SK-N-SH treated with all-trans-retinoic acid at 6 μM for 48 hours (cell line): ENCODE results near the gene SH3PXD2A.

Source experiments
- ATAC-seq: fragments of 200-7000 bp; cut with Tn5 transposase; 3 replicates; pipeline ENCODE4 v1.9.1; 2020; ENCODE audit warnings: mild to moderate bottlenecking, moderate library complexity
- ARNTL ChIP-seq: fragments of 450-650 bp; formaldehyde crosslinking; IDR thresholded peaks from 2 replicates; pipeline ENCODE4 v1.5.0; 2020; ENCODE audit warnings: low read depth, mild to moderate bottlenecking, moderate library complexity, borderline replicate concordance
- BACH2 ChIP-seq: fragments of 250-450 bp; sonication (Bioruptor Pico); IDR thresholded peaks from 2 replicates; pipeline ENCODE4 v1.9.0; 2021; ENCODE audit warnings: mild to moderate bottlenecking, borderline replicate concordance
- CSDC2 ChIP-seq: fragments of 250-450 bp; sonication (Bioruptor Pico); IDR thresholded peaks from 2 replicates; pipeline ENCODE4 v1.5.0; 2020; ENCODE audit warnings: mild to moderate bottlenecking, moderate library complexity
- ESRRG ChIP-seq: fragments of 250-450 bp; sonication (Bioruptor Pico); IDR thresholded peaks from 2 replicates; pipeline ENCODE4 v1.6.1; 2021; ENCODE audit warnings: mild to moderate bottlenecking
- GLIS3 ChIP-seq: fragments of 250-450 bp; sonication (Bioruptor Pico); IDR thresholded peaks from 2 replicates; pipeline ENCODE4 v1.5.0; 2020; ENCODE audit warnings: mild to moderate bottlenecking, moderate library complexity
- ISL1 ChIP-seq: fragments of 250-450 bp; sonication (Bioruptor Pico); IDR thresholded peaks from 2 replicates; pipeline ENCODE4 v2.1.2; 2022; ENCODE audit warnings: mild to moderate bottlenecking, moderate library complexity
- OSR1 ChIP-seq: fragments of 250-450 bp; sonication (Bioruptor Pico); IDR thresholded peaks from 2 replicates; pipeline ENCODE4 v1.8.0; 2022; ENCODE audit warnings: moderate library complexity, mild to moderate bottlenecking, inconsistent platforms
- PPARA ChIP-seq: fragments of 250-450 bp; sonication (Bioruptor Pico); IDR thresholded peaks from 2 replicates; pipeline ENCODE4 v1.5.0; 2020; ENCODE audit warnings: mild to moderate bottlenecking, borderline replicate concordance
- RARB ChIP-seq: fragments of 250-450 bp; sonication (Bioruptor Pico); IDR thresholded peaks from 2 replicates; pipeline ENCODE4 v1.8.0; 2021; ENCODE audit warnings: mild to moderate bottlenecking, moderate library complexity
- SNAI2 ChIP-seq: fragments of 250-450 bp; sonication (Bioruptor Pico); IDR thresholded peaks from 2 replicates; pipeline ENCODE4 v1.5.0; 2020; ENCODE audit warnings: mild to moderate bottlenecking, moderate library complexity
- TOX ChIP-seq: fragments of 250-450 bp; sonication (Bioruptor Pico); IDR thresholded peaks from 2 replicates; pipeline ENCODE4 v1.8.0; 2021; ENCODE audit warnings: mild to moderate bottlenecking, moderate library complexity, borderline replicate concordance
- ZC3H10 ChIP-seq: fragments of 250-450 bp; sonication (Bioruptor Pico); IDR thresholded peaks from 2 replicates; pipeline ENCODE4 v1.5.1; 2021; ENCODE audit warnings: mild to moderate bottlenecking, moderate library complexity
- ZFP3 ChIP-seq: fragments of 250-450 bp; sonication (Bioruptor Pico); IDR thresholded peaks from 2 replicates; pipeline ENCODE4 v1.5.0; 2020; ENCODE audit warnings: mild to moderate bottlenecking, moderate library complexity
- ZFP30 ChIP-seq: fragments of 450-650 bp; formaldehyde crosslinking; IDR thresholded peaks from 2 replicates; pipeline ENCODE4 v1.5.0; 2022; ENCODE audit warnings: mild to moderate bottlenecking, moderate library complexity
- ZNF565 ChIP-seq: fragments of 450-650 bp; formaldehyde crosslinking; conservative IDR thresholded peaks from 2 replicates; pipeline ENCODE4 v1.5.0; 2020; ENCODE audit warnings: low read depth, mild to moderate bottlenecking, moderate library complexity
- ZNF70 ChIP-seq: fragments of 450-650 bp; formaldehyde crosslinking; IDR thresholded peaks from 2 replicates; pipeline ENCODE4 v1.5.0; 2020; ENCODE audit warnings: mild to moderate bottlenecking, moderate library complexity
- ZNF8 ChIP-seq: fragments of 450-650 bp; formaldehyde crosslinking; IDR thresholded peaks from 2 replicates; pipeline ENCODE4 v1.5.0; 2020; ENCODE audit warnings: mild to moderate bottlenecking, moderate library complexity
- TF ChIP-seq, protein P1 (sequence below): fragments of 250-450 bp; sonication (Bioruptor Pico); IDR thresholded peaks from 2 replicates; pipeline ENCODE4 v1.5.1; 2020; ENCODE audit warnings: low read depth, mild to moderate bottlenecking, moderate library complexity
- TF ChIP-seq, protein P2 (sequence below): fragments of 250-450 bp; sonication (Bioruptor Pico); IDR thresholded peaks from 2 replicates; pipeline ENCODE4 v1.5.0; 2020; ENCODE audit warnings: mild to moderate bottlenecking, moderate library complexity
- TF ChIP-seq, protein P3 (sequence below): fragments of 250-450 bp; sonication (Bioruptor Pico); IDR thresholded peaks from 2 replicates; pipeline ENCODE4 v1.8.0; 2020; ENCODE audit warnings: mild to moderate bottlenecking, moderate library complexity, borderline replicate concordance
- TF ChIP-seq, protein P4 (sequence below): fragments of 250-450 bp; sonication (Bioruptor Pico); IDR thresholded peaks from 2 replicates; pipeline ENCODE4 v1.5.1; 2021; ENCODE audit warnings: mild to moderate bottlenecking, moderate library complexity

Gene SH3PXD2A

DNA sequence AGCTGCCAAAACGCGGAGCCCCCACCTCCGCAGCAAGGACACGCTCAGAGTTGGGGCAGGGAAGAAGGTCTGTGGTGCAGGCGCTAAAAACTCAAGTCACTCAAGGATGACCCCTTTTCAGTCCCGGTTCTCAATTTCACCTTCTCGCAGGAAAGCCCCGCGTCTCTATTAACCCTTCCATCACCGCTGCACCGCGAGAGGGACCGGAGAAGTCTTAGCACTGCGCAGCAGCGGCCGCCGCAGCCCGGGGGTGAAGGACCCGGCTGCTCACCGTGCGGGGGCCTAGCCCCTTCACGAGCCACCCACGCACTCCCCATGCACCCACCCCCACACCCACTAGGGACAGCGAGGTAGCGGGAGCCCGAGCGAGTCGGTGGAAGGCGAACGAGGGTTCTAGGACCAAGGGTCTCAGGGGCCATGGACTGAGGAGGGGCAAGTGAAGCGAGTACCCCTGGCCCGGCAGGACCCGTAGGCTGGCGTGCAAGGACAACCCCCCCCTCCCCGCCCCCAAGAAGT is 162.9 kb downstream of the SH3PXD2A start:
- ATAC-seq, result no peak
- no peak for TF ChIP-seq ZNF565 (CRISPR knock-in tag)
- no peak for TF ChIP-seq BACH2 (CRISPR knock-in tag)
- no peak for TF ChIP-seq ESRRG
- no peak for TF ChIP-seq PPARA (CRISPR knock-in tag)
- no peak for TF ChIP-seq RARB (CRISPR knock-in tag)
- TF ChIP-seq, protein P1, sequence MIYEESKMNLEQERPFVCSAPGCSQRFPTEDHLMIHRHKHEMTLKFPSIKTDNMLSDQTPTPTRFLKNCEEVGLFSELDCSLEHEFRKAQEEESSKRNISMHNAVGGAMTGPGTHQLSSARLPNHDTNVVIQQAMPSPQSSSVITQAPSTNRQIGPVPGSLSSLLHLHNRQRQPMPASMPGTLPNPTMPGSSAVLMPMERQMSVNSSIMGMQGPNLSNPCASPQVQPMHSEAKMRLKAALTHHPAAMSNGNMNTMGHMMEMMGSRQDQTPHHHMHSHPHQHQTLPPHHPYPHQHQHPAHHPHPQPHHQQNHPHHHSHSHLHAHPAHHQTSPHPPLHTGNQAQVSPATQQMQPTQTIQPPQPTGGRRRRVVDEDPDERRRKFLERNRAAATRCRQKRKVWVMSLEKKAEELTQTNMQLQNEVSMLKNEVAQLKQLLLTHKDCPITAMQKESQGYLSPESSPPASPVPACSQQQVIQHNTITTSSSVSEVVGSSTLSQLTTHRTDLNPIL, result no peak
- no peak for TF ChIP-seq ZFP30 (CRISPR knock-in tag)
- TF ChIP-seq OSR1 (CRISPR knock-in tag), result no peak
- no peak for TF ChIP-seq ZFP3 (CRISPR knock-in tag)
- TF ChIP-seq CSDC2 (CRISPR knock-in tag), result no peak
- TF ChIP-seq, protein P2, sequence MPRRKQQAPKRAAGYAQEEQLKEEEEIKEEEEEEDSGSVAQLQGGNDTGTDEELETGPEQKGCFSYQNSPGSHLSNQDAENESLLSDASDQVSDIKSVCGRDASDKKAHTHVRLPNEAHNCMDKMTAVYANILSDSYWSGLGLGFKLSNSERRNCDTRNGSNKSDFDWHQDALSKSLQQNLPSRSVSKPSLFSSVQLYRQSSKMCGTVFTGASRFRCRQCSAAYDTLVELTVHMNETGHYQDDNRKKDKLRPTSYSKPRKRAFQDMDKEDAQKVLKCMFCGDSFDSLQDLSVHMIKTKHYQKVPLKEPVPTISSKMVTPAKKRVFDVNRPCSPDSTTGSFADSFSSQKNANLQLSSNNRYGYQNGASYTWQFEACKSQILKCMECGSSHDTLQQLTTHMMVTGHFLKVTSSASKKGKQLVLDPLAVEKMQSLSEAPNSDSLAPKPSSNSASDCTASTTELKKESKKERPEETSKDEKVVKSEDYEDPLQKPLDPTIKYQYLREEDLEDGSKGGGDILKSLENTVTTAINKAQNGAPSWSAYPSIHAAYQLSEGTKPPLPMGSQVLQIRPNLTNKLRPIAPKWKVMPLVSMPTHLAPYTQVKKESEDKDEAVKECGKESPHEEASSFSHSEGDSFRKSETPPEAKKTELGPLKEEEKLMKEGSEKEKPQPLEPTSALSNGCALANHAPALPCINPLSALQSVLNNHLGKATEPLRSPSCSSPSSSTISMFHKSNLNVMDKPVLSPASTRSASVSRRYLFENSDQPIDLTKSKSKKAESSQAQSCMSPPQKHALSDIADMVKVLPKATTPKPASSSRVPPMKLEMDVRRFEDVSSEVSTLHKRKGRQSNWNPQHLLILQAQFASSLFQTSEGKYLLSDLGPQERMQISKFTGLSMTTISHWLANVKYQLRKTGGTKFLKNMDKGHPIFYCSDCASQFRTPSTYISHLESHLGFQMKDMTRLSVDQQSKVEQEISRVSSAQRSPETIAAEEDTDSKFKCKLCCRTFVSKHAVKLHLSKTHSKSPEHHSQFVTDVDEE (CRISPR knock-in tag), result no peak
- TF ChIP-seq, all 23 proteins: peak for 0

DNA sequence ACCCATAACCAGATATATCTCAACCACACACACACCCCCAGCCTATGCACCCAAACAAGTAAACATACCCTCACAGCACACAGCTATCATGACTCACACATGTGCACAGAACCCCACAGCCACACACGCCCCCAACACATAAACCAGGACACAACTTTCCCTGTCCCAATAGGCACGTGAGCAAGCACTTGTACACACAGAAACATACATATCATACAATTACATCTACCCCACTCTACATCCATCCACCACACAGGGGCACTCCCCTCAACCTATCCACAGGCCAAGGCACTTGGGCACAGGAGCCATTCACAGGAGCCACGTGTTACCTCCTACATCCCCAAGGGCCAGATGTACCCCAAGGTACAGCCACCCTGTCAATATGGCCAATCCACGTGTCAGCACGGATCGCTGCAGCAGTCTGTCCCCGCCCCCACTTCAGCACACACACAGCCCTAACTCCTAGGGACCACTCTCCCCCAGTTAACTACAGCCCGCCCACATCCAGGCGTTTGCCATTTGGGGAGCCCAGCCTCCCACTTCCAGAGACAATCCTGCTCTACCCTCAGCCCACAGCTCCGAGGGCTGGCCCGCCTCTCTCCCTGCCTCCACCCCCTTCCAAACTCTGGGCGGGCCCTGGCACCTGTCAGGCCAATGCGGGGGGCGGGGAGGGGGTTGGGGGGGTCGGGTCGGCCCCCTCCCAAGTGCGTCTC is 163.5 kb downstream of the SH3PXD2A start:
- TF ChIP-seq GLIS3 (CRISPR knock-in tag), result no peak
- no peak for TF ChIP-seq SNAI2
- no peak for TF ChIP-seq ZC3H10 (CRISPR knock-in tag)
- no peak for TF ChIP-seq ZFP3 (CRISPR knock-in tag)
- no peak for TF ChIP-seq OSR1 (CRISPR knock-in tag)
- TF ChIP-seq, protein P2 (CRISPR knock-in tag), result no peak
- TF ChIP-seq ZNF565 (CRISPR knock-in tag), result no peak
- no peak for TF ChIP-seq TOX (CRISPR knock-in tag)
- TF ChIP-seq, protein P3, sequence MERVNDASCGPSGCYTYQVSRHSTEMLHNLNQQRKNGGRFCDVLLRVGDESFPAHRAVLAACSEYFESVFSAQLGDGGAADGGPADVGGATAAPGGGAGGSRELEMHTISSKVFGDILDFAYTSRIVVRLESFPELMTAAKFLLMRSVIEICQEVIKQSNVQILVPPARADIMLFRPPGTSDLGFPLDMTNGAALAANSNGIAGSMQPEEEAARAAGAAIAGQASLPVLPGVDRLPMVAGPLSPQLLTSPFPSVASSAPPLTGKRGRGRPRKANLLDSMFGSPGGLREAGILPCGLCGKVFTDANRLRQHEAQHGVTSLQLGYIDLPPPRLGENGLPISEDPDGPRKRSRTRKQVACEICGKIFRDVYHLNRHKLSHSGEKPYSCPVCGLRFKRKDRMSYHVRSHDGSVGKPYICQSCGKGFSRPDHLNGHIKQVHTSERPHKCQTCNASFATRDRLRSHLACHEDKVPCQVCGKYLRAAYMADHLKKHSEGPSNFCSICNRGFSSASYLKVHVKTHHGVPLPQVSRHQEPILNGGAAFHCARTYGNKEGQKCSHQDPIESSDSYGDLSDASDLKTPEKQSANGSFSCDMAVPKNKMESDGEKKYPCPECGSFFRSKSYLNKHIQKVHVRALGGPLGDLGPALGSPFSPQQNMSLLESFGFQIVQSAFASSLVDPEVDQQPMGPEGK, result no peak
- TF ChIP-seq RARB (CRISPR knock-in tag), result no peak
- TF ChIP-seq ISL1 (CRISPR knock-in tag), result no peak
- TF ChIP-seq, all 23 proteins: peak for 0
- ATAC-seq, result no peak

DNA sequence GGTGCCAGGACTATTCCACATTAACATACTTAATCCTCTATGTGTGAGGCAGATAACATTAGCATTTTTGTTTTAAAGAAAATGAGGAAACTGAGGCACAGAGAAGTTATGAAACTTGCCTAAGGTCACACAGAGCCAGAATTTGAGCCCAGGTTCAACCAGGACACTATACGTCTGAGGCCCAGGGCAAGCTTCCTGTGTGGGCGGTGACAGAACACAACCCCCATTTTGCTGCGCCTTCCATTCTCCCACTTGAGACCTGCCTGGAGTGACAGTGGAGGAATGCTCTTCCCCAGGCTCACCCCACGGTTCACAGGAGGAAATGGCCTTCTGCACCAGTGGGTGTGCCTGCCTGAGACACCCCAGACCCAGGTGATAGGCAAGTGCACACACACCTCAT is 164.1 kb downstream of the SH3PXD2A start:
- TF ChIP-seq ZNF70 (CRISPR knock-in tag), result no peak
- TF ChIP-seq ZFP3 (CRISPR knock-in tag), result no peak
- TF ChIP-seq ESRRG, result no peak
- TF ChIP-seq ARNTL (CRISPR knock-in tag), result no peak
- TF ChIP-seq BACH2 (CRISPR knock-in tag), result no peak
- TF ChIP-seq CSDC2 (CRISPR knock-in tag), result no peak
- no peak for TF ChIP-seq RARB (CRISPR knock-in tag)
- TF ChIP-seq, protein P4, sequence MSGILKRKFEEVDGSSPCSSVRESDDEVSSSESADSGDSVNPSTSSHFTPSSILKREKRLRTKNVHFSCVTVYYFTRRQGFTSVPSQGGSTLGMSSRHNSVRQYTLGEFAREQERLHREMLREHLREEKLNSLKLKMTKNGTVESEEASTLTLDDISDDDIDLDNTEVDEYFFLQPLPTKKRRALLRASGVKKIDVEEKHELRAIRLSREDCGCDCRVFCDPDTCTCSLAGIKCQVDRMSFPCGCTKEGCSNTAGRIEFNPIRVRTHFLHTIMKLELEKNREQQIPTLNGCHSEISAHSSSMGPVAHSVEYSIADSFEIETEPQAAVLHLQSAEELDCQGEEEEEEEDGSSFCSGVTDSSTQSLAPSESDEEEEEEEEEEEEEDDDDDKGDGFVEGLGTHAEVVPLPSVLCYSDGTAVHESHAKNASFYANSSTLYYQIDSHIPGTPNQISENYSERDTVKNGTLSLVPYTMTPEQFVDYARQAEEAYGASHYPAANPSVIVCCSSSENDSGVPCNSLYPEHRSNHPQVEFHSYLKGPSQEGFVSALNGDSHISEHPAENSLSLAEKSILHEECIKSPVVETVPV (CRISPR knock-in tag), result no peak
- no peak for TF ChIP-seq OSR1 (CRISPR knock-in tag)
- no peak for TF ChIP-seq ZNF8
- ATAC-seq, result no peak
